OCI-LY1 (cell line): Measurements from ENCODE around the gene HBB.

ENCODE experiments used
- EZH2 ChIP-seq: fragments of 200-600 bp; sonication (generic), shearing (Covaris generic); IDR thresholded peaks from 2 replicates; pipeline ENCODE4 v1.8.0; 2017; ENCODE audit warnings: borderline replicate concordance, mixed run types, mild to moderate bottlenecking, antibody characterized with exemption, low read length, moderate library complexity, mixed read lengths
- TF ChIP-seq, protein P1 (sequence below): fragments of 200-600 bp; sonication (generic), shearing (Covaris generic); IDR thresholded peaks from 2 replicates; pipeline ENCODE4 v1.5.1; 2017; ENCODE audit warnings: mild to moderate bottlenecking, antibody characterized with exemption, low read length, moderate library complexity, mixed read lengths

GRCh38 chr11:5235364-5236095 is 8.7 kb upstream of the HBB start:
- TF ChIP-seq, protein P1, sequence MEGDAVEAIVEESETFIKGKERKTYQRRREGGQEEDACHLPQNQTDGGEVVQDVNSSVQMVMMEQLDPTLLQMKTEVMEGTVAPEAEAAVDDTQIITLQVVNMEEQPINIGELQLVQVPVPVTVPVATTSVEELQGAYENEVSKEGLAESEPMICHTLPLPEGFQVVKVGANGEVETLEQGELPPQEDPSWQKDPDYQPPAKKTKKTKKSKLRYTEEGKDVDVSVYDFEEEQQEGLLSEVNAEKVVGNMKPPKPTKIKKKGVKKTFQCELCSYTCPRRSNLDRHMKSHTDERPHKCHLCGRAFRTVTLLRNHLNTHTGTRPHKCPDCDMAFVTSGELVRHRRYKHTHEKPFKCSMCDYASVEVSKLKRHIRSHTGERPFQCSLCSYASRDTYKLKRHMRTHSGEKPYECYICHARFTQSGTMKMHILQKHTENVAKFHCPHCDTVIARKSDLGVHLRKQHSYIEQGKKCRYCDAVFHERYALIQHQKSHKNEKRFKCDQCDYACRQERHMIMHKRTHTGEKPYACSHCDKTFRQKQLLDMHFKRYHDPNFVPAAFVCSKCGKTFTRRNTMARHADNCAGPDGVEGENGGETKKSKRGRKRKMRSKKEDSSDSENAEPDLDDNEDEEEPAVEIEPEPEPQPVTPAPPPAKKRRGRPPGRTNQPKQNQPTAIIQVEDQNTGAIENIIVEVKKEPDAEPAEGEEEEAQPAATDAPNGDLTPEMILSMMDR = no peak
- no peak for TF ChIP-seq EZH2
